Motor neuron (in vitro differentiated cells): ENCODE results near the gene DGAT2. TPM values are rescaled to one million over a fixed set of nuclear protein-coding genes. Genes with fewer than 3 reads are reported as not detected.
"Not testable (repeated sequence)": the region's sequence is repeated elsewhere in the genome, so short reads cannot be mapped to it uniquely, and the experiment has no call there.

Experiments
- ATAC-seq, 8 experiments: fragments of 200-7000 bp; cut with Tn5 transposase; replicated peaks in 6 of 8; 2 replicates each; pipeline ENCODE4 v1.8.0; 2021; ENCODE audit warnings: mild to moderate bottlenecking in 8 of 8, moderate library complexity in 8 of 8
- H3K27ac ChIP-seq, 2 donors: fragments of 250-450 bp; sonication (Bioruptor Pico); 2 replicates each; pipeline ENCODE4 v1.9.0; 2021; ENCODE audit warnings: antibody characterized with exemption in 2 of 2, mild to moderate bottlenecking in 2 of 2, moderate library complexity in 1 of 2
- H3K4me1 ChIP-seq, 2 donors: fragments of 250-450 bp; sonication (Bioruptor Pico); replicated peaks in 1 of 2; 2 replicates each; pipeline ENCODE4 v1.6.1; 2021; ENCODE audit warnings: antibody characterized with exemption in 2 of 2, mild to moderate bottlenecking in 2 of 2, moderate library complexity in 1 of 2
- H3K4me3 ChIP-seq, 5 donors: fragments of 250-450 bp; sonication (Bioruptor Pico); 2 replicates each; pipeline ENCODE4 v1.9.0; 2021; ENCODE audit warnings: antibody characterized with exemption in 5 of 5, mild to moderate bottlenecking in 5 of 5, moderate library complexity in 4 of 5
- WGBS, 10 experiments: fragments of 450-650 bp; shearing (Covaris generic); methylation state at CpG; one replicate each; pipeline ENCODE4 v1.0.0; 2022; 5-methylcytosine and 5-hydroxymethylcytosine counted together
- in situ Hi-C, 9 experiments: fragments of 400-800 bp; cut with MboI; loops; one replicate each; pipeline ENCODE4 v1.15.0; 2021; ENCODE audit warnings: low sequenced_read_pairs in 9 of 9, low pct_unique_long_range_greater_than_20kb in 2 of 9; ENCODE audit not compliant: unreplicated experiment in 9 of 9
- total RNA-seq, 8 experiments: library from RNA; unstranded; fragments of 300-600 nt; gene quantifications; 2 replicates each; pipeline versions ENCODE4 v1.2.3 to v1.2.4, GENCODE V29; 2022

The DGAT2 gene
- total RNA-seq, 8 experiments from 2014 or later: 1.0 to 4.7 (median 3.1) TPM

DNA sequence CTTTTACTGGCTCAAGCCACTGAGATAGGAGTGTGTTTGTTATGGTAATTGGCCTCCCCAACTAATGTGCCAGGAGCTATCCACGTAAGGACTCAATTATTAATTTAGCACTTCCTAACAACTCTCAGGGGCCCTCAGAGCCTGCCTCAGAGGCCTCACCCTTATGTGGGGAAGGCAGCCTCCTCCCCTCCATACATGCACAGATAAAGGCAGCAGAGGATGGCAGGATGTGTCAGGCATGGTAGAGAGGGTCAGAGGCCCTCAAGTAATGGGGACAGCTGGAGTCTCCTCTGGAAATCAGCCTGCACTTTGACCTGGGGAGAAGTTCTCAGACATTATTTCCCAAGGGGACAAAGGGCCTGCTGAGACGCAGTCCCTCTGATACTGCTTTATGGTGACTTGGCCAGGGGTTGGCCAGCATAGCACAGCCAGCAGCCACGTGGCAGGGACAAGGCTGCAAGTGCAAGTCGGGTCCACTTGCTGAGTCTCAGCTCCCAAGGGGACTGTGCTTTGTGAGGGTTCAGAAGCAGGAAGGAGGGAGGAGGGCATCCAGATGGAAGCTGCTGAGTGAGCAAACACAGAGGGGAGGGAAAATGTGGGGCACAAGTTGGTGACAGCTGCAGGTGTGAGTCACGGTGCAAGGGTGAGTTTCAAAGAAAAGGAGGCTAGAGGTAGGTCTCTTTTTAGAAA is 33.9 kb upstream of the DGAT2 start:
- in situ Hi-C loops: no loop called here
- WGBS, 10 experiments: 20 to 60% (median 38%) methylated on average over 1 to 3 of the region's 5 CpGs; no CpG with 5 or more reads in 4 of the 10 experiments
- peak in 6 of 8 experiments; percentile 41 to 78 (median 64) for ATAC-seq

DNA sequence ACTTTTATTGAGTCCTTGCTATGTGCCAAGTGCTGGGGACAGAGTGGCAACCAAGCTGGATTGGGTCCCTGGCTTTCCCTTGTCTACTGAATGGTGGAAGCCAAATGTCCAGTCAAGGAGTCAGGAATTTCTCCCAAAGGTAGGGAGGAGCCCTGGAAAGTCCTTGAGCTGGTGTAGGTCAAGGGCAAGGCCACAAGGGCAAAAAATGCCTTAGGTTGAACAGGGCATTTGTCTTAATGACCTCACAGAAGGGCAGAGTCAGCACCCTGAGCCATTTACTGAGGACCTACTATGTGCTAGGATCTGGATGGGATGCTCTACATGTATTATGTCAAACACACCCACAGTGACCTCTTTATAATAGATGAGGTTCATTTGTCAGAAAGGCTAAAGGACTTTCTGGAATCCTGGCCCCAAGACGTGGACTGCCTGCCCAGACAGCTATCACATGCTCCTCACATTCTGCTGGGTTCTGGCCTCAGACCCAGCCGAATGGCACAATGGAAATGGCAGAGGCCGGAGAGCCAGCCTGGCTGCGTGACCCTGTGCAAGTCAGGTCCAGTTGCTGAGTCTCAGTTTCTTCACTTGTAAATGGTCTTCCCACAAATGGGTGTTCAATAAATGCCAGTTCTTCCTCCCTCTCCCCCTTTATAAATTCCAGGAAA is 33.3 kb upstream of the DGAT2 start:
- ATAC-seq: no peak
- 100% methylated on average over 1 to 2 of the region's 4 CpGs; no CpG with 5 or more reads in 5 of the 10 experiments for WGBS, 10 experiments
- H3K4me3 ChIP-seq: no peak overlapping the region
- H3K4me1 ChIP-seq: peaks cover 8 to 12% of the 10 kb centered on the region in 2 donors
- in situ Hi-C loops: no loop called here
- no peak overlapping the region for H3K27ac ChIP-seq

More for the DNA sequence above, 33.9 kb upstream of the DGAT2 start:
- Histone ChIP-seq H3K4me3 (no peak overlapping the region), H3K4me1 (peaks cover 8 to 12% of the 10 kb centered on the region in 2 donors), H3K27ac (peak overlapping the region in 1 of 2 donors; percentile 19)

GRCh38 chr11:75737314-75737713 is 31.3 kb upstream of the DGAT2 start:
- in situ Hi-C loops: no loop called here
- 65 to 100% (median 83%) methylated on average over 1 to 6 of the region's 6 CpGs; no CpG with 5 or more reads in 2 of the 10 experiments for WGBS, 10 experiments
- Histone ChIP-seq H3K27ac (no peak overlapping the region), H3K4me3 (no peak overlapping the region), H3K4me1 (peaks cover 8 to 12% of the 10 kb centered on the region in 2 donors)
- ATAC-seq: no peak

- WGBS, 10 experiments: 17 to 100% (median 67%) methylated on average over 1 of the region's 1 CpG; no CpG with 5 or more reads in 7 of the 10 experiments
- Histone ChIP-seq H3K4me1 (peaks cover 2 to 8% of the 10 kb centered on the region in 2 donors), H3K27ac (no peak overlapping the region), H3K4me3 (no peak overlapping the region)
- in situ Hi-C loops: no loop called here
- no peak for ATAC-seq
Measured at GRCh38 chr11:75740681-75741080, 27.9 kb upstream of the DGAT2 start.

GRCh38 chr11:75743159-75743558 is 25.4 kb upstream of the DGAT2 start:
- H3K27ac ChIP-seq, ATAC-seq, H3K4me3 ChIP-seq, H3K4me1 ChIP-seq, in situ Hi-C loops: not testable (repeated sequence)
- WGBS, 10 experiments: 82 to 100% (median 92%) methylated on average over 1 to 4 of the region's 4 CpGs; no CpG with 5 or more reads in 2 of the 10 experiments

- H3K4me1 ChIP-seq: peaks cover 2 to 12% of the 10 kb centered on the region in 2 donors
- H3K4me3 ChIP-seq: no peak overlapping the region
- ATAC-seq: peak in 5 of 8 experiments; percentile 18 to 71 (median 61)
- peak overlapping the region in 1 of 2 donors; percentile 46 for H3K27ac ChIP-seq
- WGBS, 10 experiments: 20 to 100% (median 79%) methylated on average over 1 to 6 of the region's 9 CpGs; no CpG with 5 or more reads in 5 of the 10 experiments
- in situ Hi-C loops: no loop called here
Measured at GRCh38 chr11:75743711-75744563, 24.6 kb upstream of the DGAT2 start.

- in situ Hi-C loops: no loop called here
- no peak overlapping the region for H3K27ac ChIP-seq
- WGBS, 10 experiments: 17 to 73% (median 50%) methylated on average over 1 to 5 of the region's 5 CpGs; no CpG with 5 or more reads in 3 of the 10 experiments
- H3K4me1 ChIP-seq: peaks cover 2 to 12% of the 10 kb centered on the region in 2 donors
- no peak for ATAC-seq
- no peak overlapping the region for H3K4me3 ChIP-seq
Measured at GRCh38 chr11:75745807-75746206, 22.8 kb upstream of the DGAT2 start.

GRCh38 chr11:75748729-75749273 is 19.8 kb upstream of the DGAT2 start:
- ATAC-seq, H3K27ac ChIP-seq, H3K4me3 ChIP-seq, H3K4me1 ChIP-seq, in situ Hi-C loops: not testable (repeated sequence)
- WGBS, 10 experiments: no CpG with 5 or more reads among the region's 26 CpGs

DNA sequence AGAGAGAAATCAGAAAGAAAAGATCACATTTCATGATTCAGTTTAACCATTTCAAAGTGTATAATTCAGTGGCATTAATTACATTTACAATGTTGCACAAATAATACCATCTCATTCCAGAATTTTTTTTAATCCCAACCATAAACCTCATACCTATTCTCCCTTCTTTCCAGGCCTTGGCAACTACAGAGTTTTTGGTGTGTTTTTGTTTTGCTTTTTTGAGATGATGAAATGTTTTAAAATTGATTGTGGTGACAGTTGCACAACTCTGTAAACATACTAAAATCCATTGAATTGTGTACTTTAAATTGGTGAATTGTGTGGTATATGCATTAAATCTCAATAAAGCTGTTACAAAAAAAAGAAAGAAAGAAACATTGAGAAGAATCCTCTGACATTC is 13.6 kb upstream of the DGAT2 start:
- in situ Hi-C loops, H3K4me3 ChIP-seq, ATAC-seq, H3K4me1 ChIP-seq, H3K27ac ChIP-seq: not testable (repeated sequence)

DNA sequence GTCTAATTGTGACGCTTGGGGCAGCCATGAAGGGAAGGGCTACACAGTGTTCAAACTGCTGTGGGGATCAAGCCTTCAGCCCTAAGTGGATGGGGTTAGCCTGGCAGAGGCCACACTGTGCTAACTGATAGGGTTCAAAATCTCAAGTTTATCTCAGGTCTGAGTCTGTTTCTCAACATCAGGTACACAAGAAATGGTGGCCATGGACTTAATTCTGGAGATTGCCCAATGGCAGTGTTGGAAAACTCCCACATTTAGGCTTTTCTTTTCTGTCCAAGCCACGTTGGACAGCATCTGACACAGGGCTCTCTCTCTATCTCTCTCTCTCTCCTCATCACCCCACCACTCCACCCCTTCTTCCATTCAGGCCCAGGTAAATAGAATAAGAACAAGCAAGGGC is 10.9 kb upstream of the DGAT2 start:
- no peak for ATAC-seq
- H3K4me3 ChIP-seq: no peak overlapping the region
- H3K27ac ChIP-seq: no peak overlapping the region
- in situ Hi-C loops: no loop called here
- peaks cover 0 to under 1% of the 10 kb centered on the region in 2 donors for H3K4me1 ChIP-seq
- WGBS, 10 experiments: 20 to 100% (median 73%) methylated on average over 1 to 2 of the region's 2 CpGs; no CpG with 5 or more reads in 2 of the 10 experiments

DNA sequence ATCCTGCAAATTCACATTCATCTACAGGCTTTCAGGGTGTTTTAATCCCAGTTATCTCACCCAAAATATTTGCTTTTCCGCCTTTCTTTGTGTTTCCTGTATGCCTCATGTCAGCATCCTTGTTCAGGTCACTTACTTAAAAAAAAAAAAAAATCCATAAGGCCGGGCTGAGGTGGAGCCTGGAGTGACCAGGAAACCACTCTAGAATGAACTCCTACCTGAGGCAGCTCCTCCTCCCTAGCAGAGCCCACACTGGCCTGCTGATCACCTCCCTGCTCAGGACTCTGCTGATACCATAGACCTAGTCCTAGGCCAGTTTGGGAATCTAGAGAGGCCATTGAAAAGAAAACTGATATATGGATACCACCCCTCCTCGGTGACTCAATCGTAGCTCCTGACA is 8.7 kb upstream of the DGAT2 start:
- H3K4me1 ChIP-seq: peaks cover 0 to 5% of the 10 kb centered on the region in 2 donors
- no peak overlapping the region for H3K27ac ChIP-seq
- ATAC-seq: no peak
- no peak overlapping the region for H3K4me3 ChIP-seq
- WGBS, 10 experiments: 34 to 100% (median 80%) methylated on average over 1 to 4 of the region's 4 CpGs; no CpG with 5 or more reads in 3 of the 10 experiments
- in situ Hi-C loops: no loop called here

GRCh38 chr11:75760243-75760642 is 8.3 kb upstream of the DGAT2 start:
- no peak for ATAC-seq
- in situ Hi-C loops: no loop called here
- H3K4me1 ChIP-seq: peaks cover 0 to 5% of the 10 kb centered on the region in 2 donors

More at GRCh38 chr11:75760243-75760642, 8.3 kb upstream of the DGAT2 start:
- Histone ChIP-seq H3K27ac (no peak overlapping the region), H3K4me3 (no peak overlapping the region)
